ENCODE data around the gene NEURL3.

DNA sequence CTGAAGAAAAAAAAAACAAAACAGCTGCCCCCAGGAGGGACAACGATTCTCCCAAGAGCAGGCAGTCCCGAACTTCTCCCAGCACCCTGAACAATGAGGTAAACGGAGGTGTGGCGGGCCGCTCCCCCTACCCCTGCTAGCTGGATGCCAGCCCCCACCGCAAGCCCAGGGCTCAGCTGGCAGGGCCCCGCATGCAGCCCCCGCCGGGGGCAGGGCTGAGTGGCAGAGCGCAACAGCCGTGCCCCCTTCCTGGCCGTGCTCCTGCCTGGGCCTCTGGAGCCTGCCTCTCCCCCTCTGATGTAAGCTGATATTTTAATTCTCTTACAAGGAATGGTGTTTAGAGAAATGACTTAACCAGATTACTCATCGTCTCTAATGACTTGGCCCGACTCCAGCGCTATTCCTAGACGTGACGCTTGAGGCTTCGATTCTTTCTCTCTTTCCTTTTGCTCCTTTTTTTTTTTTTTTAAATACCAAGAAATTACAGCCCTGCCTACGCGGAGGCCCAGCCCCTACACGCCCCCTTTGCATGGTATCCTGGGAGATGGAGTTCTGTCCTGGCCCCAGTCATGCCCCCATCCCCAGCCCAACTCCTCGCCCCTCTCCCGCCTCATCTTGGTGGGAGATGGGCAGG lies 26.8 kb upstream of the NEURL3 start:
- TF ChIP-seq POLR2AphosphoS5 (IDR thresholded peaks at IDR 0.05; ENCODE audit: low read depth), result no peak
- TF ChIP-seq, protein P1, sequence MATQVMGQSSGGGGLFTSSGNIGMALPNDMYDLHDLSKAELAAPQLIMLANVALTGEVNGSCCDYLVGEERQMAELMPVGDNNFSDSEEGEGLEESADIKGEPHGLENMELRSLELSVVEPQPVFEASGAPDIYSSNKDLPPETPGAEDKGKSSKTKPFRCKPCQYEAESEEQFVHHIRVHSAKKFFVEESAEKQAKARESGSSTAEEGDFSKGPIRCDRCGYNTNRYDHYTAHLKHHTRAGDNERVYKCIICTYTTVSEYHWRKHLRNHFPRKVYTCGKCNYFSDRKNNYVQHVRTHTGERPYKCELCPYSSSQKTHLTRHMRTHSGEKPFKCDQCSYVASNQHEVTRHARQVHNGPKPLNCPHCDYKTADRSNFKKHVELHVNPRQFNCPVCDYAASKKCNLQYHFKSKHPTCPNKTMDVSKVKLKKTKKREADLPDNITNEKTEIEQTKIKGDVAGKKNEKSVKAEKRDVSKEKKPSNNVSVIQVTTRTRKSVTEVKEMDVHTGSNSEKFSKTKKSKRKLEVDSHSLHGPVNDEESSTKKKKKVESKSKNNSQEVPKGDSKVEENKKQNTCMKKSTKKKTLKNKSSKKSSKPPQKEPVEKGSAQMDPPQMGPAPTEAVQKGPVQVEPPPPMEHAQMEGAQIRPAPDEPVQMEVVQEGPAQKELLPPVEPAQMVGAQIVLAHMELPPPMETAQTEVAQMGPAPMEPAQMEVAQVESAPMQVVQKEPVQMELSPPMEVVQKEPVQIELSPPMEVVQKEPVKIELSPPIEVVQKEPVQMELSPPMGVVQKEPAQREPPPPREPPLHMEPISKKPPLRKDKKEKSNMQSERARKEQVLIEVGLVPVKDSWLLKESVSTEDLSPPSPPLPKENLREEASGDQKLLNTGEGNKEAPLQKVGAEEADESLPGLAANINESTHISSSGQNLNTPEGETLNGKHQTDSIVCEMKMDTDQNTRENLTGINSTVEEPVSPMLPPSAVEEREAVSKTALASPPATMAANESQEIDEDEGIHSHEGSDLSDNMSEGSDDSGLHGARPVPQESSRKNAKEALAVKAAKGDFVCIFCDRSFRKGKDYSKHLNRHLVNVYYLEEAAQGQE (IDR thresholded peaks at IDR 0.05; ENCODE audit: insufficient replicate concordance, low read depth), result no peak
- TF ChIP-seq, protein P2, sequence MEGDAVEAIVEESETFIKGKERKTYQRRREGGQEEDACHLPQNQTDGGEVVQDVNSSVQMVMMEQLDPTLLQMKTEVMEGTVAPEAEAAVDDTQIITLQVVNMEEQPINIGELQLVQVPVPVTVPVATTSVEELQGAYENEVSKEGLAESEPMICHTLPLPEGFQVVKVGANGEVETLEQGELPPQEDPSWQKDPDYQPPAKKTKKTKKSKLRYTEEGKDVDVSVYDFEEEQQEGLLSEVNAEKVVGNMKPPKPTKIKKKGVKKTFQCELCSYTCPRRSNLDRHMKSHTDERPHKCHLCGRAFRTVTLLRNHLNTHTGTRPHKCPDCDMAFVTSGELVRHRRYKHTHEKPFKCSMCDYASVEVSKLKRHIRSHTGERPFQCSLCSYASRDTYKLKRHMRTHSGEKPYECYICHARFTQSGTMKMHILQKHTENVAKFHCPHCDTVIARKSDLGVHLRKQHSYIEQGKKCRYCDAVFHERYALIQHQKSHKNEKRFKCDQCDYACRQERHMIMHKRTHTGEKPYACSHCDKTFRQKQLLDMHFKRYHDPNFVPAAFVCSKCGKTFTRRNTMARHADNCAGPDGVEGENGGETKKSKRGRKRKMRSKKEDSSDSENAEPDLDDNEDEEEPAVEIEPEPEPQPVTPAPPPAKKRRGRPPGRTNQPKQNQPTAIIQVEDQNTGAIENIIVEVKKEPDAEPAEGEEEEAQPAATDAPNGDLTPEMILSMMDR (IDR thresholded peaks at IDR 0.05; ENCODE audit: insufficient read depth, low read length), result no peak
- TF ChIP-seq SPI1 (IDR thresholded peaks at IDR 0.05; ENCODE audit: borderline replicate concordance, low read depth), result no peak
- no peak for TF ChIP-seq GABPA (IDR thresholded peaks at IDR 0.05; ENCODE audit: low read depth)

All from HL-60 (cell line).